GM23248 (cell line): ENCODE data around the gene ESPN.

Source experiments
- EZH2 ChIP-seq: fragments of 200-600 bp; sonication (generic); IDR thresholded peaks from 2 replicates; pipeline ENCODE4 v1.6.1; 2018; ENCODE audit warnings: antibody characterized with exemption, mild to moderate bottlenecking; ENCODE audit not compliant: insufficient read depth, poor library complexity, severe bottlenecking
- EZH2phosphoT487 ChIP-seq: fragments of 200-600 bp; sonication (generic); IDR thresholded peaks from 2 replicates; pipeline ENCODE4 v1.6.1; 2018; ENCODE audit warnings: antibody characterized with exemption, moderate library complexity, mild to moderate bottlenecking, low read depth; ENCODE audit not compliant: insufficient read depth

- no peak for TF ChIP-seq EZH2
- no peak for TF ChIP-seq EZH2phosphoT487
These were observed 8.3 kb upstream of the ESPN start for GRCh38 chr1:6416295-6416656.
